Measurements from ENCODE around the gene GCN1.

GCN1 gene

DNA sequence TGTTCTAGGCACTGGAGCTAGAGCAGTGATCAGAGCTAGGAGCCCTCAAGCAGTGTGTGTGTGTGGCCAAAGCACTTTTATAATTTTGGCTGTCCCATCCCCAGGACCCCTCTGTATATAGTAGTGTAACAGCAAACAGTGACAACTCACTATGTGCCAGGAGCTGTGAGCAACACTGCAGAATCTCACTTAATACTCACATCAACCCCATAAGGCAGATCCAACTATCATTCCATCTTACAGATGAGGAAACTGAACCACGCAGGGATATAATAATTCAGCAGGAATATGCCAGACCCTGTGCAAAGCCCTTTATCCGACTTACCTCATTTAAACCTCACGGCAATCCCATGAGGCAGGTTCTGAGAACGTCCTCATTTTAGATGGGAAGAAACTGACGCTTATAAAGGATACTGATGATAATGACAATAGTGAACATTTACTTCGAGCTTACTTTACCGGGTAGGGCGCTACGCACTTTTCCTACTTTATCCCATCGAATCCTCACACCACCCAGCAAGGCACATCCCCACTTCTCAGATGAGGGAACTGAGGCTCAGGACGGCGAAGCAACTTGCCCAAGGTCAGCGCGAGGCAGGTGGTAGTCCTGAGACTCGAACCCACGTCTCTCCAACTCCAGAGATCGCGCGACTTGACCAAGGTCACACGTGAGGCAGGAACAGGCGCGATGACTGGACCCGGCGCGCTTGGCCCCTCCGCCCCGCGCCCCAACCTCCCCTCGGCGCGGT is 78.6 kb downstream of the GCN1 start:
- peak; percentile 74 for DNase-seq (ENCODE audit: low read depth)

DNA sequence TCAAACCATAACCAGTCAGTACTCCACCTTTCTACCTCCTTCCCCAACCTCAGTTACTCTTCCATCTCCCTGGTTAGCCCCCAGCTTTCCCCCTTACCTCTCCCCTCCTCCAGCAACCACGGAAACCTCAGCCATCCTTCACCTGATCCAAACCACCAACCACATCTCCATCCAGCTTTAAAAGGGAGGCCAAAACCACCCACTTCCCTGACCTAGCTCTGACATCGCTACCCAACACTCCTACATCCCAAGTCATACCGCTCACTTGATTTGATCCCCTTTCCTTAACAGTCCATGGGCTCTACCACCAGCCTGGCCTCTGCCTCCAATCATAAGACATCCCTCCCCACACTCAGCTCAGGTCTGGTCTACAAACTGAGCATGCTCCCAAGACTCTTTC is 79.4 kb downstream of the GCN1 start:
- no peak for DNase-seq (ENCODE audit: low read depth)

DNA sequence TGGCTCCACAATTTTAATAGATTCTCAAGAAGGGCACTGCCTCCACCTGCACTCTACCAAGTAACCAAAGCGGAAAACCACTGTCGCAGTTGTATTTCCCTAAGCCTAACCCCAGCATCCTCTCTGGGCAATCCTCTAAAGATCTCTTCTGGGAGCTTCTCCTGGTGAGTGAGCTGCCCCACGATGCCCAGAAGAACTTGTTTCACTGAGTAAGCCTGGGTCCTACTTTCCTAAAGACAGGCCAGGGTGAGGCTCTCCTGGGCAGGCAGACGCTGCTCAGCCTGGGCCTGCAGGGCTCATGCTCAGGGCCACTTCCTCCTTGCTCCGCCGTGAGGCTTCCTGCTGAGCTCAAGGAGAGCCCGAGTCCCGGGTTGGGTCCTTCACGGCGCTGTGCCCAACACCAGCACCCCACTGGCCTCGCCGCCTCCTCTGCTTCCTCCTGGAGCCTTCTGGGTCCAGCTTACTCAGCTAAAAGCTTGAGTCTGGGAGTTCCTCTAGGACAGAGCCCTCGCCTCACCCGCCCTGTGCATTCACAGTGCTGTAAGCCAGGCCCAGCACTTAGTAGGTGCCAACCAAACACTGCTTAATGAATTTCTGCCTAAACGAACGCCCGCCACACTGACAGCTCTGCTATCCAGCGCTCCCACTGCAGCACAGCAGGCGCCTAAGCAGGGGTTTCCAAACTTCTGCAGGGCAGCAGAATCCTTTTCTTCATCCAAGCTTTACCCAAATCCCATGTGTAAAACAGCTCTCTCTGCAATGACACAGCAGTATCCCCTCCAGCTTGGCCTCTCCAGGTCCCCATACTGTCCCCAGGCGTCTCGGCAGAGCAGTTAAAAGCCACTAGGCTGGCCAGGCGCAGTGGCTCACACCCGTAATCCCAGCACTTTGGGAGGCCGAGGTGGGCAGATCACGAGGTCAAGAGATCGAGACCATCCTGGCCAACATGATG is 83.7 kb downstream of the GCN1 start:
- no peak for DNase-seq (ENCODE audit: low read depth)

DNA sequence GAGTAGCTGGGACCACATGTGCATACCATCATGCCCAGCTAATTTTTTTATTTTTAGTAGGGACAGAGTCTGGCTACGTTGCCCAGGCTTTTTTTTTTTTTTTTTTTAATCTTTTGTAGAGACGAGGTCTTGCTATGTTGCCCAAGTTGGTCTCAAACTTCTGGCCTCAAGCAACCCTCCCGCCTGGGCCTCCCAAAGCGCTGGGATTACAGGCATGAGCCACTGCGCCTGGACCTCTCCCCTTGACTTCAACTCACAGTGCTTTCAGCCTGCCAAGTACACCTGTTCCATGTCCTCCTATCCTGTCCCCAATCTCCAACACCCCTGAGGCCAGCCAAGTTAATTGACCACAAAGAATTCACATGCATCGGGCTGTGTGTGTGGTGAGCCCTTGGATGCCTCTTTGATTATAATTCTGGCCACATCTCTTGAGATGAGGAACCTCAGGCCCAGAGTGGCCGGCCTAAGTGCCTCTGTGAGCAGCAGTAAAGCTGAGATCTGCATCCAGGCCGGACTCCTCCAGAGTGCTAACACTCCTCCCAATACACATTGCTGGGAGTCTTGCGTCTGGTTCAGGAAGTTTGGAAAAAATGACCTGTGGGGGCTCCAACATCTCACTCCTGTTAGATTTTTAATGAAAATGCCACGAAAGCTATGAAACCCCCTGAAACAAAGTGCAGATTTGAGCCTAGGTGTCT is 84.8 kb downstream of the GCN1 start:
- DNase-seq (ENCODE audit: low read depth): no peak

DNA sequence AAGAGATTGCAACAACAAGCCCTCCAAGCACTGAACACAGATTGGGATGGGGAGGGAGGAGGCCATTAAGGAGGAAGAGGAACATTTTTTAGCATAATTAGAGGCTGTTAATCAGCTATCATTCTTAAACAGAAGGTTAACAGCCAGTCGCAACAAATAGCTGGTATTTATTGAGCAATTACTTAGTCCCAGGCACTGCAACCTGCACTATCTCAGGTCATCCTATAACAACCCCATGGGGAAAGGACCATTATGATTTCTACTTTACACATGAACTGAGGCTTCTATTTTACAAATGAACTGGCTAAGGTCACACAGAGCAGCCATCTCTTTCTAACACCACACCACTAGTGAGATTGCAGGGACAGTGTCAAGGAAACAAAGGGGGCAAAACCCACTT is 88.4 kb downstream of the GCN1 start:
- DNase-seq (ENCODE audit: low read depth): no peak

DNA sequence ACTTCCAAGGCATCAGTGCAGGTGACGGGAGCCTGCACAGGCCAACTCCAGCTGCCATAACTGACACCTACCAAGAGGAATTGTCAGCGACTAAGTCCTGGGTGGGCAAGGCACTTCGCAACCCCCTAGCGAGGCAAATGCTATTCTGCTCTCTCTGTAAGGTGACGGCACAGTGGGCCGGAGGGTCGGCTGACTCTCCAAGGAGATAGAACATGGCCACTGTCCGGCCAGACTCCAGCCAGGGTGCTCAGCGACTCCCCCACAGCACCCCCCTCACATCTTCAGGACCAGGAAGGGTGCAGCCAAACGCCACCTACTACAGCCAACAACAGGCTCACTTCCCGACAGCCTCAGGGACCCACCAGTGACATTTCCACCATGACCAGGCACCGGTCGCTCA is 91.1 kb downstream of the GCN1 start:
- no peak for DNase-seq (ENCODE audit: low read depth)

DNA sequence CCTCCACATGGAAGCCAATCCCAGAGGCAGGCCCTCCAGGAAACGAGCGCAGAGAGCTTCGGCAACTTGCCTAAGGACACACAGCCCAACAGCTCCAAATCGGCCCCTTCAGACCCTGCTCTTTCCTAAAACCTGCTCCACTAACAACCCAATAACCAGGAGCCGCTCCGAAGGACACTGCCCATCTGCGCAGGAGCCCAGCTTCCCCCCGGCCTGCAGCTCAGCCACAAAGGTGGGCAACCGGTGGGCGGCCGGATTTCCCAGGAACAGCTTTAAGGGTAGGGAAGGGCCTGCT is 91.5 kb downstream of the GCN1 start:
- no peak for DNase-seq (ENCODE audit: low read depth)

DNA sequence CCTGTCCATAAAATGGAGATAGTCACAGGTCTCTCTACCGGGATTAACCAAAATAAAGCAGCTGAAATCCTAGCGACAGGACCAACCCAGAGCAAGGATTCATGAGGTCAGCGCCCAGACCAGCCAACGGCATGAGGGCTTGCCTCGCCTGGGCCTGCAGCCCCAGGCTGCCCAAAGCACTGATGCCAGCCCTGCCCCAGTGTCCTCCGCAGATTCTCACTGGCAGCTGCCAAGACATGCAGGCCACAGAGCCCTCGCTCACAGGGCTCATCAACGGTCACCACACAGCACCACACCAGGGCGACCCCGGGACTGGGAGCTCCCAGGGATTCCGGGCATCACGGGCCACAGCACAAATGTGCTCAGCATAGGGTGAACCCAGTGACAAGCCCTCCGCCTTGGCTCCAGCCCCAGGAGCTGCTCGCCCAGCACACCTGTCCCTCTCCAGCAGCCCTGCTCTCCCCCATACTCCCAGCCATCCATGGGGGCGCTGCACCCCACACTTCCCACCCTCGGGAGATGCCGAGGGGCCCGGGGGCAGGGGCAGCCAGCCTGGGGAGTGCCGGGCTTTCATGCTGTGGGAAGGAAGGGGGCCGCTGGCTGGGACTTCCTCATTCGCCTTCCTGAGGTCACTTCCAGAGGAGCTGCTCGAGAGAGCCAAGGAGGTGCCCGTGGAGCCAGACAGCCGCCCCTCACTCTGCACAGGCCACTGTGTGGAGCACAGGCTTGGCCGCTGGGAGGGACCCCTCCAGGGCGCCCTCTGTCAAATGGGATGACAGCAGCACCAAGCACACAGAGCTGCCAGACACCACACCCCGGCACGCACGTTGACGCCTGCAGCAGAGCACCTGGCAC is 92.1 kb downstream of the GCN1 start:
- no peak for DNase-seq (ENCODE audit: low read depth)

DNA sequence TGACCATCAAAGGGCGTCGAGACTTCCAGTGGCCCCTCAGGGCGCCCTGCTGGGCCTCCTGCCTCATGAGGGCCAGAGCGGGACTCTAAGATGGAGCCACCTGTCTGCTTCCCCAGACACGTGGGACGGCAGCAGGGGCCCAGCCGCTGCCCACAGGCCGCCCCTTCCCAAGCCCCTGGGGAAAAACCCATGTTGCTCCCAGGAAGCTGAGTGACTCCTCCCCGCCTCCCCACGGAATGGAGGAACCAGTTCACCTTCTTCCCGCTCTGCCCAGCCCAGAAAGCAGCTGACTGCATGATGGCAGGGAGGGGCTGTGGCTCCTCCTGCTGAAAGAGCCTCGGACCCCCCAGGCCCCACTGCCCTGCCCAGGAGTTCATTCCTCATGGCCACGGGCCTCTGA is 92.9 kb downstream of the GCN1 start:
- DNase-seq (ENCODE audit: low read depth): no peak

DNA sequence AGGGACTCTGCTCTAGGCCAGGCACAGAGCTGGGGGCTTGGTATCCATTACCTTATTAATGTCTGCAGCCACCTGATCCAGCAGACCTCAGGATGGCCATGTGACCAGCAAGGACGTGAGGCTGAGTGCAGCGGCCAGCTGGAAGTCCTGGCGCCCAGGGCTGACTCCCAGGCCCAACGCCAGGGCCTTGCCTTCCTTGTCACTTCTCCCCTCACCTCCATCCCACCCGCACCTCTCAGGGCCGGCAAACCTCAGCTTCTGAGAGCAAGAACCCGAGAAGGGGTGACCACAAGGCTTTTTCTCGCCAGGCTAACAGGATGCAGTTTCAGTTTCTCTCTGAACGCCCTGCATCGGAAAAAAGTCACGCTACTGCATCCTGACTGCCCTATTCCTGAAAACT is 93.3 kb downstream of the GCN1 start:
- DNase-seq (ENCODE audit: low read depth): no peak

DNA sequence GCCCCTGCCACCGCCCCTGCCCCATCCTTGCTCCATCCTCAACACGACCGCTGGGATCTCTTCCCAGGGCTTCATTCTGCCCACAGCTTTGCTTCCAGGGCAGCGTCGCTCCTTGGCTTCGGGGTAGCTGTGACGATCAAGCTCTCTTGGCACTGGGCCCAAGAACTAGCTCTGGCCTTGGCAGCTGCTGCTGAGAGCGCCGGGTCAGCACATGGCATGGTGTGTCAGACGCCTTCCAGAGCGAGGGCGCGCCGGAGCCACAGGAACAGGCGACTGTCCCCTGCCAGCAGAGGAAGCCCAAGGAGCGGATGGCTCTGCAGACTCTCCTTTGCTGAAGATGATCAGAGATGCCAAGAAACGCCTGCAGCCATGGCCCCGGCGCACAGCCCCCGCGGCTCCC is 93.9 kb downstream of the GCN1 start:
- DNase-seq (ENCODE audit: low read depth): no peak

DNA sequence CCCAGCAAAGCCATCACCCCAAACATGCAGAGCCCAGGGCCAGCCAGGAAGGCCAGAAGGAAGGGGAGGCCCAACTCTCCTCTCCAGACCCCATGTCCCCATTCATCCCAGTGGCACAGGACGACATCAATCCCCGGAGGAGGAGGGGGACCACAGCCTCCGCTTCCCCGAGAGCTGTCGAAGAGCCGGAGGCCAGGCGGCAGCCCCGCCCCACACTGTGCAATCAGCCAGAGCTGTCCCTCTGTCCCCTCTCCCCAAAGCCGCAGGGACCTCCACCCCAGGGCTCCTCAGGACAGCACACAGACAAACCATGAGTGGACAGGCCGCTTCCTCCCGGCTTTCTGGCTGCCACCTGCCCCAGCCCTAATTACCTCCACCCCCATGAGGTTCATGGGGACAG is 94.8 kb downstream of the GCN1 start:
- no peak for DNase-seq (ENCODE audit: low read depth)

DNA sequence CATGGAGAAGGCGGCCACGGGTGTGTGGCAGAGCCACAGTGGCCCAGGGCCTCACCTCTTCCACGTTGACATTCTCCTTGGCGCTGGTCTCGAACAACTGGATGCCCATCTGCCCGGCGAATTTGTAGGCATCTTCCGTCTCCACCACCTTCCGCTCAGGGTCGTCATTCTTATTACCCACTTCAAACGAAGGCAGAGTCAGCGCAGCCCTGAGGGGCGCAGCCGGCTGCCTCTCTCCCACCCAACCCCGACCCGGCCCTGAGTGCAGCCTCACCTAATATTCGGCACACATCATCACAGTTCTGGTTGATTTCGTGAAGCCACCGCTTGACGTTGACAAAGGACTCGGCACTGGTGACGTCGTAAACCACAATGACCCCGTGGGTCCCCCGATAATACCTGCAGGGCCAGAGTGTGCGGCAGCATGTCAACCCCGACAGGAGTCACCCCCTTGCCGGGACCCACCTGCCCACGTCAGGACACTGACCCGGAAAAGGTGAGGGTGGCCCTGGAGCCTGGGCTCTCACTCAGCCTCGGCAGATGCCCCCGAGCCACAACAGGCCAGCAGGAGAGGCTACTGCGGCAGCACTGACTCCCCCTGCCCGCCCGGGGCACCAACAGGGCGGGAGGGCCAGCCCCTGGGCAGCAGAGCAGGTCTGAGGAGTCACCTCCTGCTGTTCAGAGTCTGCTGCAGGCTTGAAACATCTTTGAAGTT is 95.6 kb downstream of the GCN1 start:
- no peak for DNase-seq (ENCODE audit: low read depth)

DNA sequence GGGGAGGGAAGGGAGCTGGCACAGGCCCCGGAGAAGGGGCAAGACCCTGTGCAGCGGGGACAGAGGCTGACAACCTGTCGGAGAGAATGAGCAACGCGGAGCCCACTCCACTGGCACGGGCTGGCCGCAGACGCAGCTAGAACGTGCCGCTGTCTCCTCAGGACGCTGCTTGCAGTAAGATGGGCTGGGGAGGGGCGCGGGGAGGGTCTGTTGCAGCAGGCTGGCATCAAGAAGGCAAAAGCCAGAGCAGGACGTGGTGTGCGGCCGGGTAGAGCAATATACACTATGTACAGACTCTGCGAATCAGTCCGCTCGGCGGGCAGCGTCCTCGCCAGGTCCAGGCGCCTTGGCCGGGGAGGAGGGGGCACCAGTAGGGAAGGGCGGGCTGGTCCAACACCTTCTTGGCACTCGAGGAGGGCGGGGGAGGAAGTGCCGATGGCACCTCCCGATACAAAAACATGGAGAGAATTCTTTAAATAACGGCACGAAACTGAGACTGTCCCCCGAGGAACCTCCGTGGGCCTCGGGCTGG is 97.8 kb downstream of the GCN1 start:
- no peak for DNase-seq (ENCODE audit: low read depth)

DNA sequence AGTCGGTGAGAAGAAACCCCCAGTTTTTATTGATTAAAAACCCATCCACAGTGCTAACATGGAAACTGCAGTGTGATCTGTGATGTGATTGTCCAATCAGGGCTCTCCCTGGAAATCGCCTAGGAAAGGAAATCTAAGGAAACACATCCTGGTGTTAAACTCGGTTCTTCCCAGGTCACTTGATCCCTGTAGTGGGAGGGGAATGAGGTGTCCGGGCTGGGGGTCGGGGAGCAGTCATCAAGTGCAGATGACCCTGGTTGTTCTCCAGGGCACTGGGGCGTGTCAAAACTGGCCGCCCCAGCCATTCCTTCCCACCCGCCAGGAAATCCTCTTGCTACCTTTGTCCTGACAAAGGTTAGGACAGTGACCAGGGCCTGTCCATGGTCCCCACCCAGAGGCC is 98.8 kb downstream of the GCN1 start:
- DNase-seq (ENCODE audit: low read depth): no peak

DNA sequence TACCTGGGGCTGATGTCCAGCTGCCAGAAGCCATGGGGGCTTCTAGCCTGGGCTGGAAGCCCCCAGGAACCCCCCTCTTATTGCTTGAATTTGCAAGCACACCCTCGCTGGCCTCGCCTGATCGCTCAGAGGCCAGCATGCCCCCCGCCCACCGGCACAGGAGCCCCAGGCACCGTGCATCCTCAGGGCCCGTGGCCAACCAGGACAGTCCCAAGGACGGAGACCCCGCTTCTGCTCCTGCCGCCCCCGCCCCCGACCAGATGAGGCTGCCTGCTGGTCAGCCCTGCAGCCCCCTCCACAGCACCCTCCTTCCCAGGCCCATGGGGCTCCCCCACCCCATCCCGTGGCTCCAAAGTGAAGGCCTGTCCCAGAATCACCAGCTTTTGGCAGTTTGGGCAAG is 99.2 kb downstream of the GCN1 start:
- no peak for DNase-seq (ENCODE audit: low read depth)

DNA sequence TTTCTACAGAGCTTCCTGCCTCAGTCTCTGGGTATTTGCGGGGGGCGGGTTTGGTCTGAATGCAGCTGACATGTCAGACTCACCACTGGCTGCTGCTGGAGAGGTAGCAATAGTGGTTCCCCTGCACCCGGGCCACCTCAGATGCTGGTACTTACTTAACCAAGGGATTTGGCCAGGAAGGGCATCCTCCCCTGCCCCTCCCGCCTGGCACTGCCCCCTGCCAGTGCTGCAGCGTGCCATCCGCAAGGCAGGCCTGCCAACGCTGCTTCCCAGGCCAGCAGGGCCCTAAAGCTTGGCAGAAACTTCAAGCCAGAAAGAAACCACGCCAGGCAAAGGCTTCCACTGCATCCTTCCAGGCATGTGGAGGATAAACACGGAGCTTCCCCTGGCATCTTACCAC is 100.0 kb downstream of the GCN1 start:
- DNase-seq (ENCODE audit: low read depth): no peak

DNA sequence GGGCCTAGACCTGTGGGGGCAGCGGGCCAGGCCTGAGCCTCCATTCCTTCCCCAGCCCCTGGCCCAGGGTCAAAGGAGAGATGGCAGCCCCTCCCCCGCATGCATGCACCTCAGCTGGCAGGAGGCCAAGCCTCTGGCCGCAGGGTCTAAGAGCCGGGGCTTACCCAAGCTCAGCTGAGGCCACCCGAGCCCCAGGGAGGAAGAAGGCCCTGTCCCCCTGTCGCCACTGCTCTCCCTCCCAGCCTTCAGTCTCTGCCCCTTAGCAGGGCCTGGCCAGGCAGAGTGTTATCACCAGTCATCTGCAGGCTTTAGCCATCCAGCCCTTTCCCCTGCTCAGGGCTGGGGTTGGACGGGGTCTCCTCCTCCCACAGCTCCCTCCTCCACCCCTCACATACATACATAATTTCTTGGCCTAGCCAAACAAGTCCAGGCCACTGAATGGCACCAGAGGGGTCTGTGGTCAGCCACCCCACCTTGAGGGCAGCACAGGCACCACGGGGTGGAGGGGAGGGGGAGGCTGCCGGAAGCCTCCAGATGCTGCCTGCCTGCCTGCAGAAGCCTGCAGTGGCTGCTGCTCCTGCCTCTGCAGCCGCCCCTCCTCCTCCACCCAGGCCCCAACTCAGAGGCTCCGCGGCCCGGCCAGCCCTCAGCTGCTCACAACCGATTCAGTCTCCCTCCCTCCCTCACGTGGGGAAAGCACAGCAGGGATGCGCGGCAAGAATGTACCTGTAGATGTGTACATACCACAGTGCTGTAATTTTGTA is 100.7 kb downstream of the GCN1 start:
- no peak for DNase-seq (ENCODE audit: low read depth)

DNA sequence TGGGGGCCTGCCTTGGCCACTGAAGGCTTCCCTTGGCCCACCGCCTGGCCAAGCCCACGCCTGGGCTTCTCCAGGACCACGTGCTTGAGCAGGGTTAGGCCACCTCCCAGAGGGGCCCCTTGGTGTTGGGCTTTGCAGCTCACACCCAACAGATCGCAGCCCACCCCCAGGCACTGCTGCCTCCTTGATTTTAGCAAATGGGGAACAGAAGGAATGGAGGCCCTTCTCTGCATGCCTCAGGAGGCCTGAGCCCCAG is 101.3 kb downstream of the GCN1 start:
- DNase-seq (ENCODE audit: low read depth): no peak

DNA sequence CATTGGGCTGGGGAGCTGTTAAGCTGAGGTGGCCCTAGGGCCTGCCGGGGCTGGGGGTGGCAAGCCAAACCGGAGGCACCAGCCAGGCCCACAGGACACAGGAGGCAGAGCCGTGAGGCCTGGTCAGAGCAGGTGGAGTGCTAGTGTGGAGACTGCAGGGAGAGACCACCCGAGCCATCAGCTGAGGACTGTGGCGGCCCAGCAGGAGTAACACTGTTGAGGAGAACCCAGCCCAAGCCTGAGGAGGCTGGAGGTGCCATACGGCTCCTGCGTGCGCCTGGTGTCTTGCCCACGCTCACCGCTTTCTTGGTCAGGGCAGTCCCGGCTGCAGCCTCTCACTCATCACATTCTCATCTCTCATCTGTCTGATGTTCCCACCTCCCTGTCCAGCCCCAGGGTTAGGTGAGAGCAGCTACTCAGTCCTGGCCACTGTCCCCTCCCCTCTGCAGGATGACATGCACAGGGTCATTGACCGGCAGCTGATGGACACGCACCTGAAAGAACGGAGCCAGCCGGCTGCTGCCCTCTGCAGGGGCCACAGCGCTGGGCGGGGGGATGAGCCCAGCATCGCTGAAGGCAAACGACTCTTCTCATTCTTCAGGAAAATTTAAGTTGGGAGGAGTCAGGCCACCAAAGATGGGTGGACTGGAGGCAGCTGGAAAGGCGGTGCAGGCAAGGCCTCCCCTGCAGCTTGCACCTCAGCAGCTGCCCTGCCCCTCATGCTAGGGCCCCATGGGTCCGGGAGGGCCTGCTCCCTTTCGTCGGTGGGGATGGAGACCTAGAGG is 101.8 kb downstream of the GCN1 start:
- no peak for DNase-seq (ENCODE audit: low read depth)
